PC-3 (cell line): ENCODE data around the gene INTS3. TPM values are rescaled to one million over a fixed set of nuclear protein-coding genes. Genes with fewer than 3 reads are reported as not detected.

Experiments
- ATAC-seq: fragments of 200-7000 bp; cut with Tn5 transposase; 2 replicates; pipeline ENCODE4 v1.9.1; 2020; ENCODE audit warnings: mild to moderate bottlenecking, moderate library complexity
- BruUV-seq: library from RNA; stranded (reverse); fragments of 400-500 nt; replicated peaks from 2 replicates; lab custom pipeline; 2021; lab: Mats Ljungman, UMichigan
- CTCF ChIA-PET: fragments of 300-600 bp; sonication (Branson Sonifier 250); formaldehyde crosslinking; loops from one replicate; lab custom pipeline; 2022; ENCODE audit warnings: antibody characterized with exemption; lab: Charles Lee
- POLR2A ChIA-PET: fragments of 300-600 bp; sonication (Branson Sonifier 250); formaldehyde crosslinking; loops from one replicate; lab custom pipeline; 2022; ENCODE audit warnings: antibody characterized with exemption; ENCODE audit not compliant: unreplicated experiment; lab: Charles Lee
- DNase-seq: peaks from one replicate; pipeline ENCODE4 v3.0.0-alpha.2; 2015
- H2AFZ ChIP-seq: fragments of 300-600 bp; sonication (generic); 2 replicates; pipeline ENCODE4 v1.6.0; 2016; ENCODE audit warnings: antibody characterized with exemption, low read length
- H3F3A ChIP-seq: fragments of 300-600 bp; sonication (generic); one replicate; pipeline ENCODE4 v1.6.0; 2017; ENCODE audit warnings: antibody characterized with exemption, low read length, control low read depth, mild to moderate bottlenecking; ENCODE audit not compliant: unreplicated experiment
- H3K27ac ChIP-seq: fragments of 300-600 bp; sonication (generic); 2 replicates; pipeline ENCODE4 v1.5.1; 2016; ENCODE audit warnings: mild to moderate bottlenecking, low read length
- H3K27me3 ChIP-seq: fragments of 300-600 bp; sonication (generic); 2 replicates; pipeline ENCODE4 v1.6.1; 2016; ENCODE audit warnings: low read length, mixed read lengths
- H3K36me3 ChIP-seq: fragments of 300-600 bp; sonication (generic); 2 replicates; pipeline ENCODE4 v1.6.1; 2016; ENCODE audit warnings: low read depth, mixed run types, low read length, mixed read lengths
- H3K4me1 ChIP-seq: fragments of 300-600 bp; sonication (generic); 2 replicates; pipeline ENCODE4 v1.5.1; 2016; ENCODE audit warnings: low read length; ENCODE audit not compliant: insufficient read depth
- H3K4me2 ChIP-seq: fragments of 300-600 bp; sonication (generic); 2 replicates; pipeline ENCODE4 v1.6.0; 2016; ENCODE audit warnings: low read length
- H3K4me3 ChIP-seq: fragments of 300-600 bp; sonication (generic); 2 replicates; pipeline ENCODE4 v1.5.1; 2016; ENCODE audit warnings: mild to moderate bottlenecking, low read length, mixed read lengths
- H3K79me2 ChIP-seq: fragments of 300-600 bp; sonication (generic); 2 replicates; pipeline ENCODE4 v1.6.1; 2017; ENCODE audit warnings: low read length, mixed read lengths
- H3K9ac ChIP-seq: fragments of 300-600 bp; sonication (generic); 2 replicates; pipeline ENCODE4 v1.6.0; 2016; ENCODE audit warnings: mild to moderate bottlenecking, low read length
- H3K9me2 ChIP-seq: fragments of 300-600 bp; sonication (generic); replicated peaks from 2 replicates; pipeline ENCODE4 v1.6.1; 2016; ENCODE audit warnings: mixed run types, low read length, mixed read lengths
- H3K9me3 ChIP-seq: fragments of 300-600 bp; sonication (generic); 2 replicates; pipeline ENCODE4 v1.6.1; 2016; ENCODE audit warnings: low read length, mixed read lengths
- H4K20me1 ChIP-seq: fragments of 300-600 bp; sonication (generic); 2 replicates; pipeline ENCODE4 v1.6.1; 2016; ENCODE audit warnings: low read length, mixed read lengths
- EZH2 ChIP-seq: fragments of 300-600 bp; sonication (generic); IDR thresholded peaks from one replicate; pipeline ENCODE4 v1.6.1; 2017; ENCODE audit warnings: antibody characterized with exemption, mild to moderate bottlenecking, low read length; ENCODE audit not compliant: unreplicated experiment
- EZH2phosphoT487 ChIP-seq: fragments of 300-600 bp; sonication (generic); IDR thresholded peaks from 2 replicates; pipeline ENCODE4 v1.6.1; 2018; ENCODE audit warnings: mild to moderate bottlenecking, antibody characterized with exemption, low read length, borderline replicate concordance
- intact Hi-C: fragments of 100-400 bp; cut with micrococcal nuclease; formaldehyde crosslinking; loops from 2 replicates; pipeline ENCODE4 v1.9.0; 2023
- total RNA-seq: library from RNA; depleted of rRNA; stranded (reverse); fragments of >200 nt; gene quantifications from 2 replicates; pipeline ENCODE4 v1.2.3, GENCODE V29; 2014
- TF ChIP-seq, protein P1 (sequence below): fragments of 300-600 bp; sonication (generic); conservative IDR thresholded peaks from 2 replicates; pipeline ENCODE4 v1.5.1; 2017; ENCODE audit warnings: antibody characterized with exemption, low read depth, mild to moderate bottlenecking, low read length

Gene INTS3
- total RNA-seq, 1 experiment from 2014 or later, result 46.5 TPM

DNA sequence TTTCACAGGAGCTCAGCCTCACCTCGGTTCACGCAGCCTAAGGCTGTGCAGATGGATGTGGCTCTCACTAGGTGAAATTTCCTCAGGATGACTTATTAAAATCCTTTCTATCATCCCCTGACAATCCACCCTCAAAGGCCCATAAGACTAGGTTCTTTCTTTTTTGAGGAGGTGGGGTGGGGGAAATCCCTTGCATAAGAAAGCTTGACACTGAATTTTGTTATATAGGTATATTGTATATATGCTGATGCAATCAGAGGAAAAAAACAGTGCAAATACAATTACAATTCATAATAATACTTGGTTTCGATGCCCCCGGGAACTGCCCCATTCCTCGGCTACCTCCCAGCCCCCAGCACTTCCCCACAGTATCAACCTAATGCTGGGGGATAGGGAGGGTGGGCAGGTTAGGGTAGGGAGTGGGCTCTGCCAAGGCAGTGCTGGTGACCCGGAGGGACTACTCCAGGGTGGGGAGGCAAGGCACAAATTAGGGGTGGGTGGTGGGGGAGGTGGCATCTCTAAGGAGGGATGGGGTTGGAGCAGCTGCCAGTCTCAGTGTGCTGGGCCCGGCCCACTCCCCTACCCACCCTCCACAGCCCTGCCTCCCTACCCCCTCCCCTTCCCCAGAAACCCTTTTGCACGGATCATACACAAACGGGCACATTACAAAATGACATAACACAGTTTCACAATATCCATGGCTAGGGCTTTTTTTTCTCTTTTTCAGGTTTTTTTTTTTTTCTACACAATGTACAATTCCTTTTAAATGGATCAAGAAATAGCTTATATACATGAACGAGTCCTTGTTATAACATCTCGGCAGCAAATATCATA lies 78.3 kb downstream of the INTS3 start:
- DNase-seq, result no peak
- H3K27me3 ChIP-seq, result no peaks in the 10 kb centered on the region
- ChIA-PET POLR2A (interaction anchor here (0.6 kb wide), 1 partner anchor 300 kb away, joined by 8 read pairs; no protein-coding TSS in a partner anchor), CTCF (interaction anchor here (0.6 kb wide), 1 partner anchor 105 kb away, joined by 3 read pairs; no protein-coding TSS in a partner anchor)
- peak overlapping the region; percentile 29 for H3K27ac ChIP-seq
- no peaks in the 10 kb centered on the region for H3K79me2 ChIP-seq
- H2AFZ ChIP-seq, result no peak overlapping the region
- peaks cover 11% of the 10 kb centered on the region for H3K4me1 ChIP-seq
- TF ChIP-seq, protein P1, sequence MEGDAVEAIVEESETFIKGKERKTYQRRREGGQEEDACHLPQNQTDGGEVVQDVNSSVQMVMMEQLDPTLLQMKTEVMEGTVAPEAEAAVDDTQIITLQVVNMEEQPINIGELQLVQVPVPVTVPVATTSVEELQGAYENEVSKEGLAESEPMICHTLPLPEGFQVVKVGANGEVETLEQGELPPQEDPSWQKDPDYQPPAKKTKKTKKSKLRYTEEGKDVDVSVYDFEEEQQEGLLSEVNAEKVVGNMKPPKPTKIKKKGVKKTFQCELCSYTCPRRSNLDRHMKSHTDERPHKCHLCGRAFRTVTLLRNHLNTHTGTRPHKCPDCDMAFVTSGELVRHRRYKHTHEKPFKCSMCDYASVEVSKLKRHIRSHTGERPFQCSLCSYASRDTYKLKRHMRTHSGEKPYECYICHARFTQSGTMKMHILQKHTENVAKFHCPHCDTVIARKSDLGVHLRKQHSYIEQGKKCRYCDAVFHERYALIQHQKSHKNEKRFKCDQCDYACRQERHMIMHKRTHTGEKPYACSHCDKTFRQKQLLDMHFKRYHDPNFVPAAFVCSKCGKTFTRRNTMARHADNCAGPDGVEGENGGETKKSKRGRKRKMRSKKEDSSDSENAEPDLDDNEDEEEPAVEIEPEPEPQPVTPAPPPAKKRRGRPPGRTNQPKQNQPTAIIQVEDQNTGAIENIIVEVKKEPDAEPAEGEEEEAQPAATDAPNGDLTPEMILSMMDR, result no peak
- no peak for TF ChIP-seq EZH2phosphoT487
- no peak for TF ChIP-seq EZH2
- peak overlapping the region; percentile 2; the same call in 1 of the 2 replicates for H3K4me2 ChIP-seq
- intact Hi-C loops, result no loop called here
- no peak overlapping the region for H3K9ac ChIP-seq
- no peak; the same call in 1 of the 2 replicates for ATAC-seq
- no peaks in the 10 kb centered on the region for H3K9me3 ChIP-seq
- BruUV-seq, result TSS peak; percentile 99
- no peaks in the 10 kb centered on the region for H3F3A ChIP-seq
- no peaks in the 10 kb centered on the region for H4K20me1 ChIP-seq
- H3K4me3 ChIP-seq, result no peak overlapping the region
- peaks cover 18% of the 10 kb centered on the region; the same call in 1 of the 2 replicates for H3K36me3 ChIP-seq
- H3K9me2 ChIP-seq, result no peaks in the 10 kb centered on the region

DNA sequence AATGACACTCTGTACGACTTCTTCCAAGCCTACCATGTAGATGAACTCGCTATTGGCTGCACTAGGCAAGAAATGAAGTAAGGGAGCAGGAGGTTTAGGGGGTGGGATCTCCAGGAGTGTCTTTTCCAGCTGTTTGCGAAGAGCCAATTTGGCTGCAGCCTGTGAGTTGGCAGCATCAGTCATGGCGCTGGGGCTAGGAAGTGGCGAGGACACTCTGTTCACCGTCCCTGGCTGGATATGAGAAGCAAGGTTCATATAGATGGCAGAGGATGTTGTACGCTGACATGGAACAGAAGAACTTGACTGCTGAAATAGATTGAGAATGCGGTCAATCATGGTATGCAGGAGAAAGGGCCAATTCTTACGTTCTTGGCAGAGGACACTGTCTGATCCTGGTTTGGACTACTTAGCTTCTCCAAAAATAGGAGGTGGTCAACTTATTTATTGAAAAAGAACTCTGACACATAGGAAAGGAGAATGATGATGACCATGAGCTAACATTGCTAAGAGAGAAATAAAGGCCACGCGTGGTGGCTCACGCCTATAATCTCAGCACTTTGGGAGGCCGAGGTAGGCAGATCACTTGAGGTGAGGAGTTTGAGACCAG lies 88.5 kb downstream of the INTS3 start:
- POLR2A ChIA-PET, result no interaction called here
- Histone ChIP-seq H3K79me2 (no peaks in the 10 kb centered on the region), H4K20me1 (no peaks in the 10 kb centered on the region), H3K27ac (no peak overlapping the region), H3K4me3 (no peak overlapping the region), H3K9me3 (no peaks in the 10 kb centered on the region), H3K4me1 (no peaks in the 10 kb centered on the region), H3K4me2 (no peak overlapping the region), H3K36me3 (peaks cover 49% of the 10 kb centered on the region), H3F3A (no peaks in the 10 kb centered on the region), H3K27me3 (no peaks in the 10 kb centered on the region), H3K9ac (no peak overlapping the region), H3K9me2 (no peaks in the 10 kb centered on the region), H2AFZ (no peak overlapping the region)
- no peak for DNase-seq
- intact Hi-C loops, result no loop called here
- TF ChIP-seq EZH2phosphoT487 (no peak), EZH2 (no peak)
- TF ChIP-seq, protein P1, result no peak
- BruUV-seq, result no TSS peak
- no peak for ATAC-seq
- CTCF ChIA-PET, result no interaction called here
